HL-60 (cell line): Measurements from ENCODE around the gene PCGF3.

Source experiments
- DNase-seq, 2 experiments: peaks; one replicate each; pipeline ENCODE4 v3.0.0-alpha.2; 2010 to 2020; ENCODE audit warnings: low read depth in 1 of 2, low spot score in 1 of 2
- H3K27ac ChIP-seq: fragments of 250-450 bp; sonication (Bioruptor Pico); replicated peaks from 2 replicates; pipeline ENCODE4 v1.5.1; 2020; ENCODE audit warnings: mild to moderate bottlenecking, moderate library complexity
- H3K27me3 ChIP-seq: fragments of 250-450 bp; sonication (Bioruptor Pico); 2 replicates; pipeline ENCODE4 v1.5.1; 2021; ENCODE audit warnings: mild to moderate bottlenecking, moderate library complexity; ENCODE audit not compliant: insufficient read depth, poor library complexity, severe bottlenecking
- H3K4me3 ChIP-seq: replicated peaks from 2 replicates; pipeline ENCODE4 v1.5.1; 2011; ENCODE audit warnings: mild to moderate bottlenecking, control low read depth, low read length; ENCODE audit not compliant: insufficient read depth
- CTCF ChIP-seq: IDR thresholded peaks from one replicate; pipeline ENCODE4 v1.5.1; 2011; ENCODE audit warnings: low read length, control low read depth, inconsistent platforms; ENCODE audit not compliant: insufficient read depth
- GABPA ChIP-seq: IDR thresholded peaks from 2 replicates; pipeline ENCODE4 v1.6.1; 2012; ENCODE audit warnings: low read depth
- POLR2AphosphoS5 ChIP-seq: IDR thresholded peaks from 2 replicates; pipeline ENCODE4 v1.6.1; 2012; ENCODE audit warnings: low read depth
- SPI1 ChIP-seq: IDR thresholded peaks from 2 replicates; pipeline ENCODE4 v1.6.1; 2012; ENCODE audit warnings: low read depth, mild to moderate bottlenecking, borderline replicate concordance
- TF ChIP-seq, protein P1 (sequence below): IDR thresholded peaks from 2 replicates; pipeline ENCODE4 v1.6.1; 2012; ENCODE audit warnings: low read depth; ENCODE audit not compliant: insufficient replicate concordance

PCGF3 gene

DNA sequence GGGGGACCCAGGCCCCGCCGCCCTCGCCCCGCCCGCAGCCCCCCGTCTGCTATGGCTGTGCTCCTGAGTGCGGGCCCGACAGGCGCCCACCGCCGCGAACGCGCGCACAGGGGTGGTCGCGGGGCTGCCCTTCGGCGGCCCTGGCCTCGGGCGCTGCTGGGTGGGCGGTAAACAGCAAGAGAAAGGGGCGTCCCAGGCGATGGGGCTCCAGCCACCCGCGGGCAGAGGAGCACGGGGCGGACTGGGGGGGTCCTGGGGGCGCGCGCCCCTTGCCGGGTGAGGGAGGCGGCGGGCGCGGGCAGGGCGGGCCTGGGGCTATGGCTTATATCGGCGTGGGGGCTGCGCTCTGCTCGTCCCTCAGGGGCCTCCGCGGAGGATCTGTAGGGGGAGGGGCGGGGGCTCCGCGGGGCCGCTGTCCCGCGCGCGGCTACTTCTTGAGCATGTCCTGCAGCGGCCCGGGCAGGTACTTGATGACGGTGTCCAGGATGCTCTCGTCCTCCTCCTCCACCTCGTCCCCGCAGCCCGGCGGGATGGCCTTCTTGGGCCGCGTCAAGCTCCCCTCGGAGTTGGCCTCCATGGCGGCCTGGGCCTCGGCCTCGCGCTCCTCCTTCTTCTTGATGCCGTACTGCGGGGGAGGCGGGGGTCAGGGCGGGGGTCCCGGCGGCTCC lies 80.6 kb downstream of the PCGF3 start:
- TF ChIP-seq, protein P1, sequence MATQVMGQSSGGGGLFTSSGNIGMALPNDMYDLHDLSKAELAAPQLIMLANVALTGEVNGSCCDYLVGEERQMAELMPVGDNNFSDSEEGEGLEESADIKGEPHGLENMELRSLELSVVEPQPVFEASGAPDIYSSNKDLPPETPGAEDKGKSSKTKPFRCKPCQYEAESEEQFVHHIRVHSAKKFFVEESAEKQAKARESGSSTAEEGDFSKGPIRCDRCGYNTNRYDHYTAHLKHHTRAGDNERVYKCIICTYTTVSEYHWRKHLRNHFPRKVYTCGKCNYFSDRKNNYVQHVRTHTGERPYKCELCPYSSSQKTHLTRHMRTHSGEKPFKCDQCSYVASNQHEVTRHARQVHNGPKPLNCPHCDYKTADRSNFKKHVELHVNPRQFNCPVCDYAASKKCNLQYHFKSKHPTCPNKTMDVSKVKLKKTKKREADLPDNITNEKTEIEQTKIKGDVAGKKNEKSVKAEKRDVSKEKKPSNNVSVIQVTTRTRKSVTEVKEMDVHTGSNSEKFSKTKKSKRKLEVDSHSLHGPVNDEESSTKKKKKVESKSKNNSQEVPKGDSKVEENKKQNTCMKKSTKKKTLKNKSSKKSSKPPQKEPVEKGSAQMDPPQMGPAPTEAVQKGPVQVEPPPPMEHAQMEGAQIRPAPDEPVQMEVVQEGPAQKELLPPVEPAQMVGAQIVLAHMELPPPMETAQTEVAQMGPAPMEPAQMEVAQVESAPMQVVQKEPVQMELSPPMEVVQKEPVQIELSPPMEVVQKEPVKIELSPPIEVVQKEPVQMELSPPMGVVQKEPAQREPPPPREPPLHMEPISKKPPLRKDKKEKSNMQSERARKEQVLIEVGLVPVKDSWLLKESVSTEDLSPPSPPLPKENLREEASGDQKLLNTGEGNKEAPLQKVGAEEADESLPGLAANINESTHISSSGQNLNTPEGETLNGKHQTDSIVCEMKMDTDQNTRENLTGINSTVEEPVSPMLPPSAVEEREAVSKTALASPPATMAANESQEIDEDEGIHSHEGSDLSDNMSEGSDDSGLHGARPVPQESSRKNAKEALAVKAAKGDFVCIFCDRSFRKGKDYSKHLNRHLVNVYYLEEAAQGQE: no peak
- no peak for TF ChIP-seq POLR2AphosphoS5
- TF ChIP-seq CTCF: no peak
- no peak for TF ChIP-seq SPI1
- TF ChIP-seq GABPA: no peak
- Histone ChIP-seq H3K27me3 (peaks cover 26% of the 10 kb centered on the region), H3K27ac (no peak overlapping the region), H3K4me3 (no peak overlapping the region)
- no peak for DNase-seq

- no peak overlapping the region for H3K27ac ChIP-seq
- TF ChIP-seq POLR2AphosphoS5 (no peak), SPI1 (no peak), CTCF (no peak), GABPA (no peak)
- TF ChIP-seq, protein P1: no peak
- no peak for DNase-seq
- no peak overlapping the region for H3K4me3 ChIP-seq
- peaks cover 33% of the 10 kb centered on the region for H3K27me3 ChIP-seq
Measured at GRCh38 chr4:786861-787300, 81.2 kb downstream of the PCGF3 start.

DNA sequence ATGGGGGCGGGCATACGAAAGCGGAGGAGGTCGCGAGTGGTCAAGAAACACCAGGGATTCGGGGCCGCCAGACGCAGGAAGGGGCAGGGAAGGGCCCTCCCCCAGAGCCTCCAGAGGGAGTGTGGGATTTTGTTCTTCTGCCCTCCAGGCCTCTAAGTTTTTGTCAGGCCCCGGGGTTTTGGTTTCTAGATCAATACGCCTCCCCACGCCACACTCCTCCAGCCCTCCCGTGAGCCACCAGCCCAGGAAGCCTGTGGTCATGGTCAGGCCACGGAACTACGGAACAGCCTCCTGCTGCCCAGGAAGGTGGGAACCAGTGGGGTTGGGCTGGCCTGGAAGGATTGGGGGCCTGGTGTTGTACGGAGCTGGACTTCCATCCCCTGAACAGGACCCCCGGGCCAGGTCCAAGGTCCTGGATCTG lies 81.9 kb downstream of the PCGF3 start:
- no peak for TF ChIP-seq POLR2AphosphoS5
- TF ChIP-seq CTCF: no peak
- TF ChIP-seq GABPA: no peak
- TF ChIP-seq SPI1: no peak
- TF ChIP-seq, protein P1: no peak
- Histone ChIP-seq H3K27ac (no peak overlapping the region), H3K4me3 (no peak overlapping the region), H3K27me3 (peaks cover 40% of the 10 kb centered on the region)
- DNase-seq: no peak
